Measurements from ENCODE around the gene CAPZB.

Gene CAPZB

DNA sequence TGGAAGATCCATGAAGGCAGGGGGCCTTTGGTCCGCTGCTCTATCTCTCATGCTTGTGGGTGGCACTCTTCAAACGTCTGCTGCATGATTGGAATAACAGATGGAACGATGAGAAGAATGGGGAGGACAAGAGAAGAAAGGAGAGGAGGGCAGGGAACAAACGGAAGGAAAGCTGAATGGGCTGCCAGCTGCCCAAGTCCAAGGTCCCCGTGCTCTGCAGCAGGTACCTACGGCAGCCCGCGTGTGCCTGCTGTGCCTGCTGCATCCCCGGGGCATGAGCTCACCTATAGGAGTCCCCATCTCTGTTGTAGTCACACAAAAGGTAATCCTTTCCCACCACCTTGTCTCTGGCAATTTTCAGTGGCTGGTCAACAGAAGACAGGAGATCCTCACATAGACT, 100.1 kb downstream of the CAPZB start:
- DNase-seq (ENCODE audit: low read depth) = no peak

DNA sequence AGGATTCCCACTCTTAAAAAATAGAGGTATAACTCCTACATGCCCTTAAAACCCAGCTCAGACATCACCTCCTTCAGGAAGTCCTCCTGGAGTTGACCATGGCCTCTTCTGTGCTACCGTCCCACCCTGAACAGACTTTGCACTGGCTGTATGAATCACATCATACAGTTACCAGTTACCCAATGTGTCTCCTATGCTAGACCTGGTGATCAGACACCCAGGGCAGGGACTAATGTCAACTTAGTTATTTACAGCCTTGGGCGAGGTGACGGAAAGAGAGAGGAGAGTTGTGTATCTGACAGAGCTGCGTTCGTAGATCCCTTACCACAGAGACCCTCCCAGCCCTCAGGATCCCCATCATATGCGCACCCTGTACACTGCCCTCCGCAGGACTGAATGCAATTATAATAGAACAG, 100.6 kb downstream of the CAPZB start:
- no peak for DNase-seq (ENCODE audit: low read depth)

DNA sequence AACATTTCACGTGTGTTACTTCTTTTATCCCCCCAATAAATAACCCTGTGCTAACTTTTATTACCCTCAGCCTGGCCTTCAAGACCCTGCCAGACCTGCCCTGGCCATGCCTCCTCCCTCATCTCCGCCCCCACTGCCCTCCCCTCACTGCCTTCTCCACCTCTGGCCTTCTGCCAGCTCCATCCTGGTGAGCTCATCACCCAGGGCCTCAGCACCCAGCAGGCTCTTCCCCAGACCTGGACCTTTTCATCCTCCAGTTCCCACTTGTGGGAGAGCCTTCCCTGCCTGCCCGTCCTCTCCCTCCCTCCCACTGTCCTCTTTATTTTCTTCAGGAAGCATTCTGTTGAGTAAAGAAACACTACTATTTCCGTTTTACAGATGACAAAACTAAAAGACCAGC, 101.2 kb downstream of the CAPZB start:
- DNase-seq (ENCODE audit: low read depth) = no peak

DNA sequence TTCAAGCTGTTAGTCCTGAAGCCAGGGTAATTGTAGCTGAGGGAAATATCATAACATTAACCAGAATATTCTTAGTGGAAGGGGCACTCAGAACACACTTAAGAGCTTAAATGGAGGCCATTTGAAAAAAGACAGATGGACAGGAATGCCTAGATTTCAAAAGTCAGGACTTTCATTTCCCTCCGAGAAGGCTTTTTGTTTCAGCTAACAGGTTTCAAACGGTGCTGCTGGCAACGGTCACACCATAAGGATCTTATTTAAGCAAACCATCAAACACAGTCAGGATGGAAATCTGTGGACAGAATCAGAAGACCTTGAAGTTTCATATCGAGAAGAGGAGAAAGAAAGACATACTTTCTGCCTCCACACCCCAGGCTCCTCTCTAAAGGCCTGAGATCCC, 103.1 kb downstream of the CAPZB start:
- no peak for DNase-seq (ENCODE audit: low read depth)

DNA sequence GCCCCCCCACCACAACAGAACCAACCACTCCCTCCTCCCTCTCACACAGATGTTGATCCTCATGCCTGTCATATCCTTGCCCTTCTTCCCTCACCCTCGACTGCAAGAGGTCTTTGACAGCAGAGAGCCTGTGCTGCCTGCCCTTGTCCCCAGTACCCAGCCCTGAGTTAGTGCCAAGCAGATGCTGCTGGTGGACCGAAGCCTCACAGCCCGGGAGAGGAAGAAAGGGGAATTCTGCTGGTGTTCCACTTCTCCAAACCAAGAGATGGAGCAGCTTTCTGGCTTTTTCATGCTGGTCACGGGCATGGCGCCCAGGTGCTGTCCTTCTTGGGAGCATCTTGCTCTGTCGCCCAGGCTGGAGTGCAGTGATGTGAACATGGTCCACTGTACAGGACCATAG, 104.1 kb downstream of the CAPZB start:
- DNase-seq (ENCODE audit: low read depth) = no peak

DNA sequence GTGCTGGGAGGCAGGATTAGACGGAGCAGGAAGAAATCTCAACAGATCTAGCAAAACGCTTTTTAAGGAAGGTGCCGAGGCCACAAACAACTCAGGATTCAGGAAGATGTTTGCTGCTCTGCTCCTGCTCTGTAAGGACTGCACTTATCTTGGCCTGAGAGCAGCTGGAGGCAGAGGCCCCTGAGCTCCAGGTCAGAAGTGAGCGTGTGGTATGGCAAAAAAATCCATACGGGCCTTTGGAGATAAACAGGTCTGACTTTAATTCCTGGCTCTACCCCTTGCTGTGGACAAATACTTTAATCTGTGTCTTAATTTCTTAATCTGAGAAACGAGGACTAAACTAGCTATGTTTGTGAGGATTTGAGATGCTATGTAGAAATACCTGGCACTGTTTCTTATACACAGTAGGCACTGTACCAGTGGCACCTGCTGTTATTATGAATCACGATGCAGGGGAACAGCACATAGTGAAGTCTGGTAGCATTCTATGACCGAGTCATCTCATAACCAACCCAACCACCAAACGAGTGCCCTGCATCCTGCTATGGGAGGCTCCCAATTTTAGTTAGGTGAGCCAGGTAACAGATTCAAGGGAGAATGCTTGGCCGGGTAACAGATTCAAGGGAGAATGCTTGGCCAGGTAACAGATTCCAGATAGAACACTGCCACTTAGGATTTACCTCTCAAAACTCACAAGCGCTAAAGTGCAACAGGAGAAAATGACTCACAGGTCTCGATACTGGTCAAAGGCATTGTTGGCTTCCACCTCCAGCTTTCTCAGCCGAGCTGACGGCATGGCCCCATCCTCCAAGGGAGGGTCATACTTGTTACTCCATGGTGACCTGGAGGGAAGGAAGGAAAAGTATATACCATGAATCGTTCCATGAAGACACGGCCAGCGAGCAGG, 107.3 kb downstream of the CAPZB start:
- DNase-seq (ENCODE audit: low read depth) = no peak

DNA sequence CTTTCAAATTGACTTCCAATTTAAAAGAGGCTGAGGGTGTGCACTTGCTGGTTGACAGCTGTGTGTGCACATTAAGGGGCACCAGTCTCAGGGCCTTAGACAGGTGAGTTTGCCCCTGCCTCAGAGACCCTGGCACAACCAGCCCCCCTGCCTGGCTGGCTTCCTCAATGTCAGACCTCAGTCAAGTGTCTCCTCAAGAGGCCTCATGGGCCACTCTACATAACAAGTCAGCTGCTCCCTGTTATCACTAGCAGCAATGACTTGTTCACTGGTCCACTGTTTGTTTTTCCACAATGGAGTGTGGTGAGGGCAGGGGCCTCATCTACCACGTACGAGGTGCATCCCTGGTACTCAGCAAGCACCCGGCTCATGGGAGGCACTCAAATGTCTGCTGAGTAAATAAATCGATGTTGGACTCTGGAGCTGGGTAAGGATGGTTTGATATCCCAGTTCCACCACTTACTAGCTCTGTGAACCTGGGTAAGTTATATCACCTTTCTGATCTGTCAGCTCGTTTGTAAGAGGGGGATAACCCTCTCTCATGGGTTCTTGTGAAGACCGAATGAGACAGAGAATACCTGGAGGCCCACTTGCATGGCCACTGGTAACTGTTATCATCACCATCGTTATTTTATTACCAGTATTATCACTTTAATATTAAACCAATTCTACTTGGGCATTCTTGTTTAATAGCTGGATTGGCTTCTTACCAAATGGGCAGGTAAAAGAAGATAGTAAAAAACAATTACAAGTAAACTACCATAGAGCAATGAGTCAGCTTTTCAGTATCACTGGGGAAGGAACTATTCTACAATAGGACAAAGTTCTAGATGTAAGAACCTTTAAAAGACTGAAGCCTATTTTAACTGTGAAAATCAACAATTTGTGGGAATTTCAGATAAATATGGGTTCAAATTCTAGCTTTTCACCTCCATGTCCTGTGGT, 108.6 kb downstream of the CAPZB start:
- no peak for DNase-seq (ENCODE audit: low read depth)

DNA sequence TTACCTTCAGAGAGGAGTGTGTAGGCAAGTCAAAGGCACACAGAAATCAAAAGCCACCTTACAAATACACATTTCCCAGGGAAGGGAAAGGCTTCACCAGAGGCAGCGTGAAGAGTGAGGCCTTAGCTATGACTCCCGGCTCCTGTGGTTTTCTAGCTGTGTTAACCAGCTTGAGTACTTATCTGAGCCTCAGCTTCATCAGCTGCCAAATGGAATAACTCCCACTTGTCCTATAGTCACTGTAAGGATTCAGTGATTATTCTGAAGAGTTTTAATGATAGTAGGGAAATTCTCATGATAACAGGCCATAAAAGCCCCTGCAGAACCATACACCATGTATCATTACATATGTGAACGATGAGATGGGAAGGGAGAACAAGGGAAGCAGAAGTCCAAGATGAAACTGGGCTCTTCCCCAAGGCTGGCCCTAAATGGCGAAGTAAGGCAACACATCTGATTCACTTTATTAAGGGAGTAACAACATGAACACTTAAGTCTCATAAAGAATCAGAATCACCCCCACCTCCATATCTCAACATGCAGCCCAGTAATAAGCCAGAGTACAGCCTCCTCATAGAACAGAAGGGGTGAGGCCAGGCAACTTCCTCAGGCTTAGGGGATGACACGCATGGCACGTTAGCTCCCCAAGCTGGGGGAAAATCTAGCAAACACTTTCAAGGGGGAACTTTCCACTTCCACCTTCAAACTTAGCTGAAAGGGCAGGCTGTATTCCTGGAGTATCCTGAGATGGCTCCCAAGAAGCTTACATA, 109.5 kb downstream of the CAPZB start:
- DNase-seq (ENCODE audit: low read depth) = no peak

DNA sequence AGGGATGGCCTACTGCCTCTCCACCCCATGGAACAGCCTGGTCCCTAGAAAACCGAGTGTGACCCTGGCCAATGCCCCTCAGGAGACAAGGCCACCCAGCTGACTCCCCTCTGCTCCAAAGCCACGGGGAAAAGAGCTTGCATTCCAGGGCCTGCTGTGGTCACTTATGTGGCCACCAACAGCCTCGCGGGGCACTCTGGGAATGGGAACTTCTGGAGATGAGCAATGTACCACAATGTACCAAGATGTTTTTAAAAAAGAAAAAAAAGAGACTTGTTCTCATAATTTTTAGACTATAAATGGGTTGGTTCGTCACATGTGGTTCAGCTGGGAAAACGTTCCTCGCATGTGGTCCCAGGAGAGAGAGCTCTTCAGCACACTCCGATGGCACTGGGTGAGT, 110.4 kb downstream of the CAPZB start:
- DNase-seq (ENCODE audit: low read depth) = no peak

DNA sequence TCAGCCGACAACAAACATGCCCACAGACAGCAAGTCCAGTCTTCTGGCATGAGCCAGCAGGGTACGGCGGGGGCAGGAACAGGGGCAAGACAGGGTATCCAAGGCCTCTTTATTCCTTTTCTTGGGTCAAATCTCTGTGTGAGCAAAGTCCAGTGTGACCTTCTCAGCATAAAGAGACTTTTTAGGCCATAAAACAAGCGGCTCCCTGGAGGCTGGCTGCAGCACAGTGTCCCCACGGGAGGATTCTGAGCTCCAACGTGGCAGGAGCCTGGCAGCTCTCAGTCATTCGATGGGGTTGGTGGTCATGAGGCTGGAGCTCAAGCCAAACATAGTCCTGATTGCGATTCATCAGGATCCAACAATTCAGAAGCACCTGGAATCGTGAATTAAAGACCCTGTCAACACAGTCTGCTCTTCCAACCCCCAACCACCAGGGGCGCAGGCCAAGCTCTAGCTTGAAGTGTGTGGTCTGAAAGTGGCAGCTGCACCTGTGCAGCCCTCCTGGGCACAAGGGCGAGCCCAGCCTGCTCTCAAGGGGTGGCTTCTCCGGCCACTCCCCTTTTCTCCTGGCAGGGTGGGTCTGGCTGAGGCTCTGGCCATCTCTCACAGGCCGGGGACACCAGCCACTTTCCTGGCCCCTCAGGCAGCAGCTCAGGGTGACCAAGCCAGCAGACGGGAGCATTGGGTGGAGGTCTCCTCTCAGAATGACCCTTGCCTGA, 111.1 kb downstream of the CAPZB start:
- no peak for DNase-seq (ENCODE audit: low read depth)

DNA sequence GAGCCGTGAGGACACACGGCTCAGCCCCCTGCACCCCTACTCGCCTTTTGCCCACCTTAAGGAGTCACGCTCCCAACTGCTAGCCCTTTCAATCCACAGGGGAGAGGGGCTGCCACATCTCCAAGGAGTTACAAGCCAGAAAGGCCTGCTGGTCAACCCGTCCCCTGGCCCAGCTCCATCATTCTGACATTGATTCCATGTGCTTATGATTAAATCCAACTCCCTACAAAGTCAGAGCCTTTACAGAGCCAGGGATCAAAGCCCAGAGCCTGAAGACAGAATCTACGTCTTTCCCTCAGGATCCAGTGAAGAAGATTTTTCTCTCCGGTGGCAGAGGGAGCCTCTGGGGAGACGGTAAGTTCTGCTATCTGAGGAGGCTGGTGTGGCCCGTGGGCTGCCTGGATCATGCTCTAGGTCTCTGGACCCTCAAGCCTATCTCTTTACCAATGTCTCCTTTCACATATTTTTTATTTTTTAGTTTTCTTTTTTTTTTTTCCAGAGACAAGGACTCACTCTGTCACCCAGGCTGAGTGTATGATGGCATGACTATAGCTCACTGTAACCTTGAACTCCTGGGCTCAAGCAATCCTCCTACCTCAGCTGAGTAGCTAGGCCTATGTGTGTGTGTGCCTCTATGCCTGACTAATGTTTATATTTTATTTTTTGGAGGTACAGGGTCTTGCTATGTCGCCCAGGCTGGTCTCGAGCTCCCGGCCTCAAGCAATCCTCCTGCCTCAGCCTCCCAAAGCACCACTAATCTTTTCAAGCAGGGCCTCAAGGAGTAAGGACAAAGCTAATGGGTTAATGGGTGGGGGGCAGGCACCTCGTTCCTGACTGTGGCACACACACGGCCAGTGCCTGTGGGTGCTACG, 111.9 kb downstream of the CAPZB start:
- DNase-seq (ENCODE audit: low read depth) = no peak

DNA sequence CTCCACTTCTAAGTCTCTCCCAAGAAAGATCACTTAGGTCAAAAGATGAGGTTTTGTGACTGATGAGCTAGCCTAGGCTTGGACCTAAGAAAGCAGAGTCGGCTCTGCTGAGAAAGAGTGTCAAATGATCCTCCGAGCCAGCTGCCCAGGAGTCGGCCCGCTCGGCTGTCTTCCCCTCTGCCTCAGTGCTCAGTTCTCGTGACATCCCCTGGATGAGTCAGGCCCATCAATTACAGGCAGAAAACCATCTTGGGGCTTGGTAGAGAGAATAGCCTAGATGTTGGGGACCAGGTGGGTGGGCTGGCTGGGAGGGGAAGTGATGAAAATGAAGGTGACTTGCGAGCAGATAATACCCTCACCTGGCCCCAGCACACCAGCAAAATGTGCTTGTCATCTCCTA, 112.7 kb downstream of the CAPZB start:
- no peak for DNase-seq (ENCODE audit: low read depth)

DNA sequence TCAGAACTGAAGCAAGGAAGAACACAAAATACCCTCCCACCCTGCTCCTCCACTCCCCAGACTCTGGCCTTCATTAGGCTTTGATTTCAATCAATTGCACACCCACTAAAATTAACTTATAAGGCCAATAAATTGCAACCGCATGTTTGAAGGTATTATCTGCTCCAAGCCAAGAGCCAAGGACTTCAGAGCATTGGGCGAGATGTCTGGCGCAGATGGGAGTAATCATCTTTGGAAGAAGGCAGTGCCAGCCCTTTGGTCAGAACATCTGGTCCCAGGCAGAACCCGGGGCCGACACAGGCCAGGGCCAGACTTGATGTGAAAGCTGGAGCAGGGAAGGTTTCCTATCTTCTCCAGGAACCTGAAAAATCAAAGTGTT, 113.2 kb downstream of the CAPZB start:
- DNase-seq (ENCODE audit: low read depth) = no peak

DNA sequence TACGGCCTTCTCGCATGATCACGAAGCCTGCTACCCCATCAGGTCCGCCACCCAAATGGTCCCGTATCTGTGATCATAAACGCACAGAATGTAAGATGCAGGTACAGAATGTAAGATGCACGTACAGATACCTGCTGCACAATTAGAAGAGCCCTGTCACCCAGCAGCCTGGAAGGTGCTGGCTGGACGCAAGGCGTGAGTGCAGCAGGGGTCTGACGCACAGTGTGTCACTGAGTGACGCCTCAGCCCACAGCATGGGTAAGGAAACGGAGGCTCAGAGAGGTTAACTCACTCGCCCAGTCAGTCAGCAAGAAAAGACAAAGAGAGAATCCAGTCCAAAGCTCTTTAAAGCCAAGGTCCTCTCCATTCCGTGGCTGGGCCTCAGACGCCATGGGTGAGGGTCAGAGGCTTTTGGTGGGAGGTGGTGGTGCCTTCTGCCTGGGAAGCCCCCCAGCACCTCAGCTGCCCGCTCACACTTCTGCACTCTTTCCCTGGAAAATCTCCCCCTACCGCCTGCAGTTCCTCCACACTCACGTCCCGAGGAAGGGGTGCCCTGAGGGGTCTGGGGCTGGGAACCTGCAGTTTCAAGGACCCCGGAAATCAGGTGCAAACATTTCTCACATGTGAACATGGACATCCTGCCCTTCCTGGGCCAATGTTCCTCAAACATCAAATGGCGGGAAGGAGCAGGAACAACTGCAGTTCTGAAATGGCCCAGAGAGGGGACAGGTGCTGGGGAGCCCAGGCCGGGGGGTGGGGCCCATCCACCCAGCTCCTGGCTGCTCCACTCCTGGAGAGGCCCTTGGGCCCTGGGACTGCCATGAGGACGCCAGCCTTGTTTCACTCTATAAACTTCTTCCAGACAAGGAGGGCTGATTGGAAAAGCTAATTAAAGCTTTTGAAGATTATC, 113.9 kb downstream of the CAPZB start:
- no peak for DNase-seq (ENCODE audit: low read depth)

DNA sequence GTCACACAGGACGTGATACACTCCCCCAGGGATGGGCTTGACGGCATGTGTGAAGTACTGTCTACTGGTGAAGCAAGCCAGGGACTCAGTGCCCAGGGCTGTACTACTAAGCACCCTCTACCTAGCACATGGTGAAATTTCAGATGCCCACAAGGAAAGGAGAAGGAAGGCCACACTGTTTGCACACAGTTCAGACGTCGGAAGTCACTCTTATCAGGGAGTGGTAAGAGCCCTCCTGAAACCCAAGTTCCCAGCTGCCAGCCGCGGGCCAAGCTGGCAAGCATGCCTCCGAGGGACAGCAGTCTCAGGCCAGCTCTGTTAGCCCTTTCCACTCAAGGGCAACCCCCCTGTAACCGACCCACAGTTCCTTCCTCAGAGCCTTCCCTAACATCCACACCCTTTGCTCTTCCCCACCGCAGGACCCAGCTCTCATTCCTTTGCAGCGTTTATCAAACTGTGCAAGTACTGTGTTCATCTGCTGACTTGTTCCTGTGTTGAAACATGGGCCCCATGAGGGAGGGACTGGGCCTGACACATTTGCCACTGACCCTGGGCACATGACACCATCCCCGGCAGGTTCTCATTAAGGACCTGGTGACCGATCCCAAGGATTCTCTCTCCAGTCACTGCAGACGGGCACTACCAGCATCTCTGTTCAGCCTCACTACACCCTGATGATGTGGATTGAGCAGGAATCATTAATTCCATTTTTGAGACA, 114.7 kb downstream of the CAPZB start:
- DNase-seq (ENCODE audit: low read depth) = no peak

DNA sequence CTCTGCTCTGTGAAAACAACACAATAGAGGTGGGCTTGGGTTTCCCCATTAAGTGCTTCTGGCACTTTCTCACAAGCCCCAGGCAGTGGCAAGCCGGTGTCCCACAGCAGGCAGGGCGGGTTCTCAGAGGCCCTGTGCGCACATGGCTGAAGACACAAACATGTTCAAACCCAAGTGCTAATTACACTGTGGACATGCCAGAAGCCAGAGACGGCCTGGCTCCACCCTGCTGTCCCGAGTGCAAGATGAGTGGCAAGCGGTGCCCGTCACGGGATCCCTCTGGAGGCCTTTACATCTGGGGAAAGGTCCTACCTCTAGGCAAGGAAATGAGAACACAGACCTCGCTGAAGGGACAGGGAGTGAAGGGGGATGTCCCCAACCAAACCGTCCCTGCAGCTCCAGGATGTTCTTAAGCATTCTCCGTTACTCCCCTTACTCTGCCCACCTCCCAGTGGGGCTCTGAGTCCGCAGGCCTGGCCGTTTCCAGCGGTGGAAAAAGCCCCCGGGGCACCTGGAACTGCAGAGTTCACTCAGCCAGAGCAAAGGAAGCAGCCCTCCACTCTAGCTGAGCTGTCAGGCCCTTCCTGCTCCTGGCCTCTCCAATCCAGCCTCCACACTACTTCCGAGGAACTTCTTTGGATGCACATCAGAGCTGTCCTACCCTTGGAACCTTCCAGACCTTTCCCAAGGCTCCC, 115.8 kb downstream of the CAPZB start:
- DNase-seq (ENCODE audit: low read depth) = no peak

DNA sequence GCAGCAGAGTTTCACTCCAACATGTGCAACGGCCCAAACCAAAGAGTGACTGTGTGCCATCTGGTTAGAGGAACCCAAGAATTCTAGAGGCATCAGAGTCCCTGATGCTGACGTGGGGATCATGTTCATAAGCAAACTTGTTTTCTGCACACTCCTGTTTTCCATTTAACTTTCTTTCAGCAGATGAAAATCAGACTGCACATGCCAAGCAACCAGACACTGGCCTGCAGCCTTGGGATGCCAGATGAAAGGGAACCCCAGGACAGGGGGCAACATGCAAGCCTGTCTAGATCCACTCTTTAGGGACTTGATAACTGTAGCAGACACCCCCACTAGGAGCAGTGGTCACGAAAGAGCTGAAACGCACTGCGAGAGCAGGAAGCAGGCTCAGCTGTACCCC, 116.4 kb downstream of the CAPZB start:
- no peak for DNase-seq (ENCODE audit: low read depth)

DNA sequence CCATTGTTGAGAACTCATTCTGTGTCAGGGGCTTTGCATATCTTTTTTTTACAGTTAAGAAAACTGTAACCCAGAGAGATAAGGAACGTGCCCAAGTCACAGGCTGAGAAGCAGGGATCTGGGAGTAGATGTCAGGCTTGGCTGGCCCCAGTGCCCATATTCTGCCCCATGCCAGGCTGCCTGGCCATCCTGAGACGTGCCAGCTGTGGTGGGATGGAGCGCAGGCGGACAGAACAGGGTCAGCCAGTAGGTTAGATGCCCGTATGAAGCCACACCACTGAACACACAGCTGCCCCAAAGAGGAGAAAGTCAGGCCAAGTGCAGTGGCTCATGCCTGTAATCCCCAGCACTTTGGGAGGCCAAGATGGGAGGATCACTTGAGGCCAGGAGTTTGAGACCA, 117.3 kb downstream of the CAPZB start:
- no peak for DNase-seq (ENCODE audit: low read depth)

Data from stimulated activated CD4-positive, alpha-beta T cell treated with anti-CD3 and anti-CD28 coated beads, Interleukin-2, amount 100 ng/mL, for 4 hours (primary cell).